Measurements from ENCODE around the gene ARID3B.

GRCh38 chr15:74547616-74548015, 6.6 kb downstream of the ARID3B start:
- TF ChIP-seq CTCF (conservative IDR thresholded peaks at IDR 0.05; ENCODE audit: low read depth, low read length): no peak
- TF ChIP-seq EZH2phosphoT487 (IDR thresholded peaks at IDR 0.05; ENCODE audit: borderline replicate concordance, low read length): no peak
